Stimulated activated CD8-positive, alpha-beta memory T cell treated with anti-CD3 and anti-CD28 coated beads, Interleukin-4, amount 100 ng/mL, for 24 hours (primary cell): Measurements from ENCODE around the gene KIAA1549.

ENCODE experiments used
- DNase-seq: peaks from one replicate; pipeline ENCODE4 v3.0.0-alpha.2; 2020; ENCODE audit warnings: low read depth

The KIAA1549 gene

GRCh38 chr7:138974675-138975292 lies 6.4 kb downstream of the KIAA1549 start:
- no peak for DNase-seq

DNA sequence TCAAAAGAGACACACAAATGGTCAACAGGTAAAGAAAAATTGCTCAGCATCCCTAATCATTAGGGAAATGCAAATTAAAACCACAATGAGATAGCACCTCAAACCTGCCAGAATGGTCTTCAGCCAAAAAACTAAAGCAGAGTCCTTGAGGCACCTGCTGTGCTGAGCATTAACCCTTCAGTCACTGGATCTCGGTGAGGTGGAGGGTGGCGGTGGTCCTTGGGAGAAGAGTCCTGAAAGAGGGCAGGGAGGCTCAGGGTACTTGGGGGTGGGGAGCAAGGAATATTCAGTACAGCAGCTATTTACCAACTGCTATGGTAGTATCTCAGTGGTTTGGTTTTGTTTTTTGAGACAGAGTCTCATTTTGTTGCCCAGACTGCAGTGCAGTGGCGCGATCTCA lies 7.1 kb downstream of the KIAA1549 start:
- no peak for DNase-seq

DNA sequence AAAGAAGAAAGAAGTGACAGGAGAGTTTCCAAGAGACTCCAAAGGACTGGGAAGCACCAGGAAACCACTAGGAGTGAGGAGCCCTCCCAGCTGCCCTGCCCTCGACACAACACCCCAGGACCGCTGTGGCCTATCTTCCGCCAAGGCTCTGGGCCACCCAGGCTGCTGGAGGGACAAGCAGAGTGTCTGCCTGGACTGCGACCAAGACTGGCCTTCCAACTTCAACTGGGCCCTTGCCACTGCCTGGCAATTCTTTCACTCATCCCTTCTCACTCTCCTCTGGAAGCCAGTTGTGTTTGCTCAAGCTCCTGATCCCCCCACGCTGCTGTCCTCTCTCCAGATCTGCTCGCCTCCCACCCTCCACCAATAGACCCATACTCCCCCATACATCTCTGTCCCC lies 10.2 kb downstream of the KIAA1549 start:
- no peak for DNase-seq

DNA sequence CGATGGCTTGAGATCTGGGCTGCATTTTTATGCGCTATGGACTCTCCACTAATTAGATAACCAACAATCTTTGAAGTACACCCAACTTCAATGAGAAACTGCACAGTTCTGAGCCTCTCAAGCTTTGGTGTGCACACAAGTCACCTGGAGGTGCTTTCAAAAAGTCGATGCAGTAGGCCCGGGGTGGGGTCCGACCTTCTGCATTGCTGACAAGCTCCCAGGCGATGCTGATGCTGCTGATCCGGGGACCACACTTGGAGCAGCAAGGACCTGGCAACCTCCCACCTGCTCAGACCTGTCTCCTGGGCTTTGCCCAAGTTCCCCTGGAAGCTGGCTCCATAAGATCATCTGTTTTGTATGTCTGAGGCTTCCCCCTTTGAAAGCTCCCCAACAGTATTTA lies 10.7 kb downstream of the KIAA1549 start:
- DNase-seq: no peak

DNA sequence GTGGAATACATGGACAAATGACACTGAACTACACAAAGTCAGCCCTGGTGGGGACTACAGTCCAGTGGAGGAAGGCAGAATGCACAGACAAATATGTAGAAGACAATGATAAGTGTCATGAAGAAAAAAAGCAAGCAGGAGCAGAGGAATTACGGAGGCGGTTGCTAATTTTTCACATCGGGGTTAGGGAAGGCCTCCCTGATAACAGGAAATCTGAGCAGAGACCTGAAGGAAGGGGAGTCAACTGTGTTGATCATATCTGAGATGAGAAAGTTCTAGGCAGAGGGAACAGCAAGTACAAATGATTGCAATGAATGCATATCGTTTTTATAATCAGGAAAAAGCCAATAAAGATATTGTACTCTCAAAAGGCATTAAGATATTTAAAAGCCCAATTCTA lies 14.0 kb downstream of the KIAA1549 start:
- no peak for DNase-seq

GRCh38 chr7:138964624-138965436 lies 16.4 kb downstream of the KIAA1549 start:
- DNase-seq: no peak

DNA sequence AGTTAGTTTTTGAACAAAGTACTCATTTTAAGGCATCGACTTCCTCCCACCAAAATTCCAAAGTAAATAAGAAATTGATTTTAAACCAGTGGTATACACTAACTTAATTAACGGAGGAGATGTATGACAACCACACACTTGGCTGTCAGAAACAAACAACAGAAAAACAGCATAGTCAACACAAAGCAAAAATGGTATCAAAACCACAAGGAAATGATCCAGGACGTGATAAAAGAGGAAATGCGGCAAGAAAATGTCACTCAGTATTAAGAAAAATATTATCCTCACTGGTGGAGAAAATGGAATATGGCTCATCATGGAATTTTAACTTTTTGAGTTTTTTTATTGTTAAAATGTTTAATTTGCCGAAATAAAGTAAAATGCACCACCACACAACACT lies 17.5 kb downstream of the KIAA1549 start:
- no peak for DNase-seq

- DNase-seq: no peak
These were observed 18.5 kb downstream of the KIAA1549 start for GRCh38 chr7:138962561-138963270.

- DNase-seq: no peak
These were observed 20.0 kb downstream of the KIAA1549 start for GRCh38 chr7:138961159-138961558.

GRCh38 chr7:138958391-138958956 lies 22.7 kb downstream of the KIAA1549 start:
- no peak for DNase-seq

DNA sequence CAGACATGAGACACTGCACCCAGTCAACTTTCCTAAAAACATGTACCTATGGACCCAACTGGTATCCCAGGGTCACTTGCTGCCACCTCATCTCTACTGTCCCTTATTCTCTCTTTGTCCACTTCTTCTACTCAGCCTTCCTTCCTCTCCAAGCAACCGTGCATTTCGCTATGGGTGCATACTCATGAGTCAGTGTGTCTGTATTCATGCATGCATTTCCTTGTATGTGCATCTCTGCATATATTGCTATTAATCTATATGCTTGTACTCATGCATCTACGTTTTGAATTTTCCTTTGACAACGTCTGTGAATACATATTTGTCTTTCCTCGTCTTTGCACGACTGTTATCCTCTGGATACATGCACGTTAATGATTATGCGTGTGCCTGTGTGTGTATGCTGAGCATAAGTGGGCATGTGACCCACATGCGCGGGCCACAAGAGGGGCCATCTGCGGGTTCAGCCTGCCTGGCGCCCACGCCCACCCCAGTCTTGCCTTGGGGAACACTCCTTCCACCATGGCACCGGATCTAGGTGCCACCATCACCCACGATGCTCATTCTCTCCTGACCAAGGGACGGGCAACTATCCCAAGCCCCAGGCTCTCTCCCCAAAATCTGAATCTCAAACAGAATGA lies 23.3 kb downstream of the KIAA1549 start:
- DNase-seq: no peak

DNA sequence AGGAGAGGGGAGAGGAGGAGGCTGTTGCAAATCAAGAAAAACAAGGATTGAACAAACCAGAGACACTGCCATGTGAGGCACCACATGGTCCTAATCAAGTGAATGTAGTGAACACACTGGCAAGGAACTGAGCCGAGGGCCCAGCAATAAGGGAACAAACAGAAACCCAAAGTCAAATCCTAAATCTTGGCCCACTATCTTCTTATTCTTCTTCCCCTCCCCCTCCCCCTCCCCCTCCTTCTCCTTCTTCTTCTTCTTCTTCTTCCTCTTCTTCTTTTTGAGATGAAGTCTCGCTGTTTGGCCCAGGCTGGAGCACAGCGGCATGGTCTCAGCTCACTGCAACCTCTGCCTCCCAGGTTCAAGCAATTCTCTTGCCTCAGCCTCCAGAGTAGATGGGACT lies 24.0 kb downstream of the KIAA1549 start:
- no peak for DNase-seq

- DNase-seq: no peak
These were observed 26.4 kb downstream of the KIAA1549 start for GRCh38 chr7:138954545-138955475.

DNA sequence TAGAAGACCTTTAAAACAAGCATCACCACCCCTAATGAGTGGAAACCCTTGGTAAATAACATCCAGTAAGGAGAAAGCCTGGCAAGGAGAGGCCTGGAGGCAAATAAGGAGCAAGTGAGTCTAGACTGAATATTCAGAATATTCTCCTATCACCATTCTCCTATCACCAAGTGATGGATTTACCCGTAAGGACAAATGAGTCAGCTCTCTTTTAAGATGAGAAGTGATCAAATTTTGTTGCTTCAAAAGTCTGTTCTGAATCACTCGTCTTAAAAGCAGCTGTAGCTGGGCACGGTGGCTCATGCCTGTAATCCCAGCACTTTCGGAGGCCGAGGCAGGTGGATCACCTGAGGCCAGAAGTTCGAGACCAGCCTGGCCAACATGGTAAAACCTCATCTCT lies 28.4 kb downstream of the KIAA1549 start:
- DNase-seq: no peak

GRCh38 chr7:138951953-138952352 lies 29.2 kb downstream of the KIAA1549 start:
- no peak for DNase-seq

DNA sequence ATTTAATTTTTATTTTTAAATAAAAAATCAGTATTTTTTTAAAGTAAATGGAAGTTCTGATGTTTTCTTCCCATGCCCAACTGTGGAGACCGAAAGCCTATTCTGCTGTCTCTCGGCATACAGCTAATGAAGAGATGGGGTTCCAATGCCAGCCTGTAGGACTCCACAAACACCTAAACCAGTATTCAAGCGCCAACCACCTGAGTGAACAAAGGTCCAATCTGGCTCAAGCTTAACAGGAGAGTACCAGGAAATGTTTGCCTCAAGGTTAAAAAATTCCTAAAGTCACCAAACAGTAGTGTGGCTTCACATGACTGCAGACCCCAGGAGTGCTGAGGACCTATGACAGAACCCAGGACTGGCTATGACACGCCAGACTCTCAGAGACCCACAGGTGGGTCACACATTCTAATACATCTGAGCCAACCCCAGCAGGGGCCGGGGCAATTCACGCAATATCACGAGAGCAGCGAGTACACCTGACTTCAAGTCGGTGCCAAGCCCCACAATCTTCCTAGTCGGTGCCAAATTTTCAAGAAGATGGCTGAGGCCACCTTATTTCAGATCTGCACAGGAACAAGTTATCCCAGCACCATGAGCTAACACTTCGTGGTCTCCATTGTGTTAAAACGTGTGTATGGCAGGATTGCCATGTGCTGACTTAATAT lies 31.6 kb downstream of the KIAA1549 start:
- no peak for DNase-seq

GRCh38 chr7:138948403-138948802 lies 32.8 kb downstream of the KIAA1549 start:
- DNase-seq: no peak

DNA sequence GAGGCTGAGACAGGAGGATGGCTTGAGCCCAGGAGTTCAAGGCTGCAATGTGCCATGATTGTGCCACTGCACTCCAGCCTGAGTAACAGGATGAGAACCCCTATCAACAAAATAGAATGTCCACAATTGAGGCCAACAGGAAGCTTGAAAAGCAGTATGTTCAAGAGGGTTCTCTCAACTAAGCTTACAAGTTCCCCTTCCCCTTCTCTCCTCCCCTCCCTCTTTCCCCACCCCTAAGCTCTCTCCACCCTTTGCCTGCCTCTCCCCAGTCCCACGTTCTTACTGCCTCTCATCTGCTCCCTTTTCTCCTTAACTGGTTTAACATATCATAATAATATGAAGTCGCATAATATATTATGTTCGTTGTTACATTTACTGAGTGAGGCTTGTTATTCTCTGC lies 35.4 kb downstream of the KIAA1549 start:
- no peak for DNase-seq

- DNase-seq: no peak
These were observed 36.0 kb downstream of the KIAA1549 start for GRCh38 chr7:138945154-138945553.

GRCh38 chr7:138944592-138944991 lies 36.6 kb downstream of the KIAA1549 start:
- no peak for DNase-seq

GRCh38 chr7:138943061-138943460 lies 38.1 kb downstream of the KIAA1549 start:
- DNase-seq: no peak
